ENCODE measurements around the gene GABRA5.

GRCh38 chr15:26950001-26950400 lies 83.1 kb downstream of the GABRA5 start:
- TF ChIP-seq EZH2 (IDR thresholded peaks at IDR 0.05; ENCODE audit: borderline replicate concordance, insufficient read depth, low read depth, low read length, poor library complexity, severe bottlenecking) (no peak), CTCF (IDR thresholded peaks at IDR 0.05) (no peak)

All from B cell (primary cell).